DND-41 (cell line): Measurements from ENCODE around the gene AKT1.

Source experiments
- CTCF ChIP-seq: IDR thresholded peaks from 2 replicates; pipeline ENCODE4 v1.5.1; 2012; ENCODE audit warnings: borderline replicate concordance, low read length, moderate library complexity, mild to moderate bottlenecking; ENCODE audit not compliant: poor library complexity, severe bottlenecking; ENCODE audit errors: extremely low read depth
- EZH2 ChIP-seq: IDR thresholded peaks from 3 replicates; pipeline ENCODE4 v1.6.1; 2012; ENCODE audit warnings: borderline replicate concordance, low read depth, mild to moderate bottlenecking, moderate library complexity, low read length, inconsistent platforms; ENCODE audit not compliant: severe bottlenecking

DNA sequence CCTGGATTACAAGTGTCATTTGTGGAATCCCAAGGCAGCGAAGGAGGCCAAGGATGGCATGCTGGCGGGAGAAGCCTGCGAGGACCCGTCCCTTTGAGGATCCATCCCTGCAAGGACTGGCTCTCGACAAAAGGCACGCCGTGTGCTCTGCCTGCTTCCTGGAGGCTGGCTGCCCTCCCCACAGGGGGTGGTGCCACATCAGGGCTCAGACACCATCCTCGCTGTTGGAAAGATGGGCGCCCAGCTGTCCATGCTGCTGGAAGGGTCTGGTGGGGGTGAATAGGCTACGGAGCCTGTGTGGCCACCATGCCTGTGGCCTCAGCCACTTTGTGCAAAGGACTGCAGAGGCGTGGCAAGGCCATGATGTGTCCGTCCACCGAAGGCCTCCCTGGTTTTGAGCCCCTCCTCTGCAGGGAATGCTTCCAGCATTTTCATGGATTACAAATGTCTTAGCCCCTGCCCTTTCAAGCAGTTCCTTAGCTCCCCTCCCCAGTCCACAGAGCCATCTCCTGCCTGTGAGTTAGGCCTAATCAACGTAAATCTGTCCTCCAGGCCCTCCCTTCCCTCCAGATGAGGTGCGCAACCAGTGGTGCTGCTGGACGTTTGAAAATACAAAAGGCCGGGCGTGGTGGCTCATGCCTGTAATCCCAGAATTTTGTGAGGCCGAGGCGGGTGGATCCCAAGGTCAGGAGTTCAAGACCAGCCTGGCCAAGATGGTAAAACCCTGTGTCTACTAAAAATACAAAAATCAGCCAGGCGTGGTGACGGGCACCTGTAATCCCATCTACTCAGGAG lies 27.5 kb upstream of the AKT1 start:
- TF ChIP-seq CTCF: no peak
- TF ChIP-seq EZH2: no peak
